Testis (tissue), 3 donors: Measurements from ENCODE around the gene CAPZB. TPM values are rescaled to one million over a fixed set of nuclear protein-coding genes. Genes with fewer than 3 reads are reported as not detected.
A peak's percentile ranks its signal among the peaks of the same experiment; 100 is the strongest.

Source experiments
- DNase-seq: peaks from one replicate; pipeline ENCODE4 v3.0.0-alpha.2; 2019
- H3K27ac ChIP-seq, 2 donors: fragments of 200-600 bp; sonication (generic); one replicate each; pipeline ENCODE4 v1.5.1; 2019
- H3K27me3 ChIP-seq: fragments of 200-600 bp; sonication (generic); one replicate; pipeline ENCODE4 v1.5.1; 2019
- H3K36me3 ChIP-seq: fragments of 200-600 bp; sonication (generic); one replicate; pipeline ENCODE4 v1.5.1; 2017; ENCODE audit warnings: low read depth; ENCODE audit errors: missing control alignments
- H3K4me1 ChIP-seq: fragments of 200-600 bp; sonication (generic); one replicate; pipeline ENCODE4 v1.5.1; 2019
- H3K4me3 ChIP-seq, 2 donors: fragments of 200-600 bp; sonication (generic); one replicate each; pipeline ENCODE4 v1.5.1; 2017 to 2019
- H3K9me3 ChIP-seq: fragments of 200-600 bp; sonication (generic); one replicate; pipeline ENCODE4 v1.5.1; 2017
- POLR2A ChIP-seq: fragments of 450-650 bp; IDR thresholded peaks from one replicate; pipeline ENCODE4 v1.6.1; 2017; ENCODE audit warnings: antibody characterized with exemption, mild to moderate bottlenecking, moderate library complexity
- WGBS, 2 donors: methylation state at CpG; one replicate each; pipeline ENCODE4 v1.1.5; 2018; 5-methylcytosine and 5-hydroxymethylcytosine counted together
- intact Hi-C: fragments of 100-400 bp; cut with DNase I; formaldehyde crosslinking; loops from one replicate; pipeline ENCODE4 v1.15.1; 2023; ENCODE audit warnings: low total_unique reads
- polyA plus RNA-seq: library from polyadenylated mRNA; stranded (reverse); fragments of 350-450 nt; fragmentation: Illumina TruSeq; extraction: RNeasy Lipid Tissue Mini Kit (QIAGEN cat#74804); gene quantifications from one replicate; pipeline ENCODE4 v1.2.3, GENCODE V29; 2014; ENCODE audit warnings: low read depth, low replicate concordance; ENCODE audit not compliant: insufficient read depth
- total RNA-seq, 2 donors: library from RNA; depleted of rRNA; stranded (reverse); fragments of >200 nt; gene quantifications; one replicate each; pipeline ENCODE4 v1.2.3, GENCODE V29; 2016
- TF ChIP-seq, protein P1 (sequence below), 3 experiments: fragments of 450-650 bp in 2 of 3; fragments of 200-600 bp in 1 of 3; sonication (generic) in 1 of 3; IDR thresholded peaks; one replicate each; pipeline ENCODE4 v1.5.1; 2016 to 2019; ENCODE audit warnings: antibody characterized with exemption in 3 of 3, mild to moderate bottlenecking in 2 of 3, moderate library complexity in 1 of 3

Gene CAPZB
- total and polyA plus RNA-seq, 3 donors from 2014 or later = 147 to 502 (median 207) TPM

DNA sequence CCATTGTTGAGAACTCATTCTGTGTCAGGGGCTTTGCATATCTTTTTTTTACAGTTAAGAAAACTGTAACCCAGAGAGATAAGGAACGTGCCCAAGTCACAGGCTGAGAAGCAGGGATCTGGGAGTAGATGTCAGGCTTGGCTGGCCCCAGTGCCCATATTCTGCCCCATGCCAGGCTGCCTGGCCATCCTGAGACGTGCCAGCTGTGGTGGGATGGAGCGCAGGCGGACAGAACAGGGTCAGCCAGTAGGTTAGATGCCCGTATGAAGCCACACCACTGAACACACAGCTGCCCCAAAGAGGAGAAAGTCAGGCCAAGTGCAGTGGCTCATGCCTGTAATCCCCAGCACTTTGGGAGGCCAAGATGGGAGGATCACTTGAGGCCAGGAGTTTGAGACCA lies 117.3 kb downstream of the CAPZB start:
- intact Hi-C loops = no loop called here
- peaks cover 64% of the 10 kb centered on the region for H3K4me1 ChIP-seq
- H3K27ac ChIP-seq = peak overlapping the region; percentile 31 to 53
- no peaks in the 10 kb centered on the region for H3K9me3 ChIP-seq
- no peaks in the 10 kb centered on the region for H3K36me3 ChIP-seq
- no peaks in the 10 kb centered on the region for H3K27me3 ChIP-seq
- TF ChIP-seq, protein P1, sequence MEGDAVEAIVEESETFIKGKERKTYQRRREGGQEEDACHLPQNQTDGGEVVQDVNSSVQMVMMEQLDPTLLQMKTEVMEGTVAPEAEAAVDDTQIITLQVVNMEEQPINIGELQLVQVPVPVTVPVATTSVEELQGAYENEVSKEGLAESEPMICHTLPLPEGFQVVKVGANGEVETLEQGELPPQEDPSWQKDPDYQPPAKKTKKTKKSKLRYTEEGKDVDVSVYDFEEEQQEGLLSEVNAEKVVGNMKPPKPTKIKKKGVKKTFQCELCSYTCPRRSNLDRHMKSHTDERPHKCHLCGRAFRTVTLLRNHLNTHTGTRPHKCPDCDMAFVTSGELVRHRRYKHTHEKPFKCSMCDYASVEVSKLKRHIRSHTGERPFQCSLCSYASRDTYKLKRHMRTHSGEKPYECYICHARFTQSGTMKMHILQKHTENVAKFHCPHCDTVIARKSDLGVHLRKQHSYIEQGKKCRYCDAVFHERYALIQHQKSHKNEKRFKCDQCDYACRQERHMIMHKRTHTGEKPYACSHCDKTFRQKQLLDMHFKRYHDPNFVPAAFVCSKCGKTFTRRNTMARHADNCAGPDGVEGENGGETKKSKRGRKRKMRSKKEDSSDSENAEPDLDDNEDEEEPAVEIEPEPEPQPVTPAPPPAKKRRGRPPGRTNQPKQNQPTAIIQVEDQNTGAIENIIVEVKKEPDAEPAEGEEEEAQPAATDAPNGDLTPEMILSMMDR (IDR thresholded peaks at IDR 0.05) = no peak
- no peak for TF ChIP-seq POLR2A
- DNase-seq = no peak
- no peak overlapping the region for H3K4me3 ChIP-seq
- WGBS, 2 donors = 77 to 83% methylated on average over 2 to 5 of the region's 5 CpGs

DNA sequence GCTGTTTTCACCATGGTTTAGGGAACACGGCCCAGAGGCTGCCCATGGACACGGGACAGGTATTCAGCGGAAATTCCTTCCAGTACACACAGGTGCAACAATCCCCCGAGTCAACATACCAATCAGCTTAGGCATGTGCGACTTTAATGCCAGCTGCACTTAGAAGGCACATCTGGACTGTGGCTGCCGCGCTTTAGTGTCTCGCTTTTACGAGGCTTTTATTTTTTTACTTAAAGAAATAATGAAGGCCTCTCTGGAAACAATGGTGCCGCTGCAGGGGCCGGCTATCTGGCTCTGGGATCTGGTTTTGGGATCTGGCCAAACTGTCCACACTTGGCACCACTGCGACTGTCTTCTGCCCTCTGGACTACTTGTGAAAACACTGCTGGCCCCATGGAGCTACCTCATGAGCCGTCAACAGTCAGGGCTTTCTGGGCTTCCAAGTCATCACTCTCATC lies 117.7 kb downstream of the CAPZB start:
- H3K4me1 ChIP-seq = peaks cover 65% of the 10 kb centered on the region
- WGBS, 2 donors = 72 to 80% methylated on average over 13 of the region's 13 CpGs
- H3K9me3 ChIP-seq = no peaks in the 10 kb centered on the region
- no peaks in the 10 kb centered on the region for H3K36me3 ChIP-seq
- no peaks in the 10 kb centered on the region for H3K27me3 ChIP-seq
- intact Hi-C loops = no loop called here
- TF ChIP-seq, protein P1 (IDR thresholded peaks at IDR 0.05) = no peak
- no peak for TF ChIP-seq POLR2A
- H3K27ac ChIP-seq = peak overlapping the region; percentile 31 to 53
- DNase-seq = peak; percentile 53
- no peak overlapping the region for H3K4me3 ChIP-seq

DNA sequence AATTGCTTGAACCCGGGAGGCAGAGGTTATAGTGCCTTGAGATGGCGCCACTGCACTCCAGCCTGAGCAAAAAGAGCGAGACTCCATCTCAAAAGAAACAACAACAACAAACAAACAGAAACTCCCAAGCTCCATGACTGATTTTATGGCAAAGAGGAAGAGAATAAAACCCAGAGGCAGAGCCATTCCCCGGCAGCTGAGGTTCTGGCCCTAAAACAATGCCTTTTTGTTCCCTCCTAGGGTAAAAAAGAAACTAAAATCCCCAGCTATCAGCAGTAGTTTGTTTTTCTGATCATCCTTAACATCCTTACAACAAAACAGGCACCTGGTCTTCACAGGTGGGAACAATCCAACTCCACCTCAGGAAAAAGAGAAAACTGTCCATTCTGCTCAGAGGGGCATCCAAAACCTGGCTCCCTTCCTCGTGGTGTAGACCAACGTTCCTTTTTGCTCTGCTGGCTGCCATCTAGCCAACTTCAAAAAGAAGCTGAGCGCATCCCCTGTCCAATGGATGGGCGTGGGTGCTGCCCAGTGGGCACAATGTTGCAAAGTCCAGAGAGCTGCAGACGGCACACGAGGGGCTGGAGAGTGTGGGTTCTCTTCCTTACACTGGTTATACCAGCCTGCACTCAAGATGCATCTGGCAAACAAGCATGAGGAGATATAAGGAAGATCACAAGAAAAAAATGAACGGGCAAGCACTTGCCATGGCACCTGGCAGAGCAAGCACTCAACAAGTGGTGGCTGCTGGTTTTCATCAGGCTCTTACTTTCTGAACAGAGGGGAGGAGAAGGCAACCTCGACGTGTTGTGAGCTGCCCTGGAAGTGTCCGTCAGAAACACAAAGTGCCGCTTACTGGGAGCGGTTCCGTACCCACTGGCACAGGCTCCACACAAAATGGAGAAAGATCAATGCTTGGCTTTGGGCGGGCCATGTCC lies 118.5 kb downstream of the CAPZB start:
- no peaks in the 10 kb centered on the region for H3K9me3 ChIP-seq
- H3K36me3 ChIP-seq = no peaks in the 10 kb centered on the region
- no peak overlapping the region for H3K4me3 ChIP-seq
- TF ChIP-seq, protein P1 (IDR thresholded peaks at IDR 0.05) = no peak
- TF ChIP-seq POLR2A = no peak
- peaks cover 63% of the 10 kb centered on the region for H3K4me1 ChIP-seq
- H3K27me3 ChIP-seq = no peaks in the 10 kb centered on the region
- intact Hi-C loops = no loop called here
- peak overlapping the region; percentile 31 to 53 for H3K27ac ChIP-seq
- WGBS, 2 donors = 69 to 76% methylated on average over 16 to 18 of the region's 18 CpGs
- DNase-seq = peak; percentile 89

DNA sequence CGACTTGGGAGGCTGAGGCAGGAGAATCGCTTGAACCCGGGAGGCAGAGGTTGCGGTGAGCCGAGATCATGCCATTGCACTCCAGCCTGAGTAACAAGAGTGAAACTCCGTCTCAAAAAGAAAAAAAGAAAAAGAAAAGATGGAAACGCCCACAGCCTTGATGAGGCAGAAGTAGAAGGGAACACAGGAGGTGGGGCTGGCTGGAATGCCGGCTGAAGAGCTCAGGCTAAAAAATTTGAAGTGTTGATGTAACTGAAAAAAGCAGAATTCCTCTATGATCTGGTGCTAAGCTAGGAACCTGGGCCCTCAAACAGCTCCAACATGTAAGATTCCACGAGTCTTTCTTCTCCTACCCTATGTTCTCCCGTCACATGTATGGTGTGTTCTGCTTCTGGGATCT lies 119.6 kb downstream of the CAPZB start:
- H3K9me3 ChIP-seq = no peaks in the 10 kb centered on the region
- H3K27me3 ChIP-seq = no peaks in the 10 kb centered on the region
- no peaks in the 10 kb centered on the region for H3K36me3 ChIP-seq
- peaks cover 58% of the 10 kb centered on the region for H3K4me1 ChIP-seq
- peak overlapping the region; percentile 31 to 53 for H3K27ac ChIP-seq
- peak; percentile 44 for DNase-seq
- WGBS, 2 donors = 56 to 62% methylated on average over 10 of the region's 10 CpGs
- intact Hi-C loops = no loop called here
- no peak overlapping the region for H3K4me3 ChIP-seq
- TF ChIP-seq, protein P1 (IDR thresholded peaks at IDR 0.05) = no peak
- no peak for TF ChIP-seq POLR2A
